T-helper 22 cell (primary cell): ENCODE measurements around the gene ADAT1.

Experiments
- DNase-seq: peaks from one replicate; pipeline ENCODE4 v3.0.0-alpha.2; 2020; ENCODE audit warnings: low read depth

ADAT1 gene

GRCh38 chr16:75576384-75576811 is 46.7 kb downstream of the ADAT1 start:
- no peak for DNase-seq

GRCh38 chr16:75575958-75576357 is 47.1 kb downstream of the ADAT1 start:
- no peak for DNase-seq

- DNase-seq = no peak
Measured at GRCh38 chr16:75573955-75574354, 49.1 kb downstream of the ADAT1 start.

GRCh38 chr16:75572864-75573542 is 50.1 kb downstream of the ADAT1 start:
- DNase-seq = no peak

- no peak for DNase-seq
Measured at GRCh38 chr16:75570396-75571065, 52.5 kb downstream of the ADAT1 start.

- no peak for DNase-seq
Measured at GRCh38 chr16:75567911-75568310, 55.2 kb downstream of the ADAT1 start.

GRCh38 chr16:75566758-75567255 is 56.3 kb downstream of the ADAT1 start:
- peak; percentile 1 for DNase-seq

- peak; percentile 82 for DNase-seq
Measured at GRCh38 chr16:75566040-75566757, 56.9 kb downstream of the ADAT1 start, which contains the start of gene GABARAPL2. Gene GABARAPL2, plus strand, starts transcription at chr16:75566379. Its CDS starts 108 bp downstream, at chr16:75566487.

GRCh38 chr16:75565640-75566039 is 57.4 kb downstream of the ADAT1 start:
- no peak for DNase-seq

- DNase-seq = no peak
Measured at GRCh38 chr16:75559564-75560372, 63.3 kb downstream of the ADAT1 start.

- DNase-seq = no peak
Measured at GRCh38 chr16:75558846-75559401, 64.2 kb downstream of the ADAT1 start.

- no peak for DNase-seq
Measured at GRCh38 chr16:75556431-75556950, 66.6 kb downstream of the ADAT1 start.

GRCh38 chr16:75555707-75556430 is 67.2 kb downstream of the ADAT1 start, which contains the start of gene TMEM231:
Gene TMEM231, minus strand, starts transcription at chr16:75556252. Its CDS starts 43 bp downstream, at chr16:75556209.
- peak; percentile 95 for DNase-seq

- no peak for DNase-seq
Measured at GRCh38 chr16:75555213-75555706, 67.8 kb downstream of the ADAT1 start.

- no peak for DNase-seq
Measured at GRCh38 chr16:75552951-75553350, 70.1 kb downstream of the ADAT1 start.

- no peak for DNase-seq
Measured at GRCh38 chr16:75550211-75550662, 72.8 kb downstream of the ADAT1 start.
